ENCODE measurements around the gene CELA2B. TPM values are rescaled to one million over a fixed set of nuclear protein-coding genes. Genes with fewer than 3 reads are reported as not detected.
A peak's percentile ranks its signal among the peaks of the same experiment; 100 is the strongest.
"Not testable (repeated sequence)": the region's sequence is repeated elsewhere in the genome, so short reads cannot be mapped to it uniquely, and the experiment has no call there.

Gene CELA2B
- polyA plus RNA-seq, 3 donors: not detected

GRCh38 chr1:15463926-15464322 is 12.0 kb upstream of the CELA2B start:
- peak overlapping the region in 5 of 7 donors; percentile 41 to 85 (median 75) for H3K27ac Mint-ChIP-seq
- H3K9ac ChIP-seq (ENCODE audit: insufficient read depth, low read length, poor library complexity, severe bottlenecking); H3K79me2 ChIP-seq (ENCODE audit: insufficient read depth, low read length); H3K9me3 ChIP-seq (replicated peaks in 1 of 2; ENCODE audit: control insufficient read depth in 1 of 2, insufficient read depth in 1 of 2, low read length in 2 of 2); H3K36me3 ChIP-seq (replicated peaks in 1 of 2; ENCODE audit: control insufficient read depth in 1 of 2, insufficient read depth in 2 of 2, low read length in 2 of 2); H3K9me3 Mint-ChIP-seq; DNase-seq; H3K4me2 ChIP-seq (replicated peaks; ENCODE audit: extremely low read depth, low read length, poor library complexity, severe bottlenecking); H3K27ac ChIP-seq (ENCODE audit: low read depth in 1 of 2, low read length in 2 of 2); intact Hi-C loops (cut with micrococcal nuclease); H3K27me3 ChIP-seq (ENCODE audit: control insufficient read depth in 2 of 2, insufficient read depth in 2 of 2, low read length in 2 of 2); H3K4me3 ChIP-seq (replicated peaks in 1 of 3; ENCODE audit: low read depth in 2 of 3, low read length in 3 of 3); H3K27me3 Mint-ChIP-seq (ENCODE audit: low read depth in 3 of 3); H2AFZ ChIP-seq (ENCODE audit: insufficient read depth, low read depth, low read length, poor library complexity, severe bottlenecking); H3K36me3 Mint-ChIP-seq; H4K20me1 ChIP-seq (ENCODE audit: insufficient read depth, low read length); H3K4me3 Mint-ChIP-seq: not testable (repeated sequence)
- peaks cover 8 to 16% of the 10 kb centered on the region in 2 donors for H3K4me1 ChIP-seq (ENCODE audit: control insufficient read depth in 1 of 2, insufficient read depth in 2 of 2, low read length in 2 of 2)
- peaks cover 14% of the 10 kb centered on the region for H3K4me1 Mint-ChIP-seq
- no CpG with 5 or more reads among the region's 5 CpGs for WGBS (ENCODE audit: insufficient coverage)

- H3K4me3 Mint-ChIP-seq: no peak overlapping the region
- Histone ChIP-seq H3K36me3 (replicated peaks in 1 of 2; ENCODE audit: control insufficient read depth in 1 of 2, insufficient read depth in 2 of 2, low read length in 2 of 2) (no peaks in the 10 kb centered on the region), H3K4me2 (replicated peaks; ENCODE audit: extremely low read depth, low read length, poor library complexity, severe bottlenecking) (no peak overlapping the region), H3K27ac (ENCODE audit: low read depth in 1 of 2, low read length in 2 of 2) (no peak overlapping the region), H2AFZ (ENCODE audit: insufficient read depth, low read depth, low read length, poor library complexity, severe bottlenecking) (no peak overlapping the region), H3K27me3 (ENCODE audit: control insufficient read depth in 2 of 2, insufficient read depth in 2 of 2, low read length in 2 of 2) (no peaks in the 10 kb centered on the region), H3K4me1 (ENCODE audit: control insufficient read depth in 1 of 2, insufficient read depth in 2 of 2, low read length in 2 of 2) (peaks cover 8 to 16% of the 10 kb centered on the region in 2 donors), H3K79me2 (ENCODE audit: insufficient read depth, low read length) (no peaks in the 10 kb centered on the region), H3K4me3 (replicated peaks in 1 of 3; ENCODE audit: low read depth in 2 of 3, low read length in 3 of 3) (no peak overlapping the region), H3K9ac (ENCODE audit: insufficient read depth, low read length, poor library complexity, severe bottlenecking) (no peak overlapping the region), H3K9me3 (replicated peaks in 1 of 2; ENCODE audit: control insufficient read depth in 1 of 2, insufficient read depth in 1 of 2, low read length in 2 of 2) (no peaks in the 10 kb centered on the region), H4K20me1 (ENCODE audit: insufficient read depth, low read length) (no peaks in the 10 kb centered on the region)
- H3K27me3 Mint-ChIP-seq (ENCODE audit: low read depth in 3 of 3): peaks cover 0 to 5% (median 3%) of the 10 kb centered on the region in 3 donors
- no peaks in the 10 kb centered on the region for H3K36me3 Mint-ChIP-seq
- intact Hi-C loops (cut with micrococcal nuclease): no loop called here
- peak overlapping the region in 2 of 7 donors; percentile 19 to 74 for H3K27ac Mint-ChIP-seq
- peaks cover 0 to 1% (median 0%) of the 10 kb centered on the region in 7 donors for H3K9me3 Mint-ChIP-seq
- peak; percentile 18 to 77 (median 54) for DNase-seq
- TF ChIP-seq CTCF (IDR thresholded peaks at IDR 0.05): no peak
- H3K4me1 Mint-ChIP-seq: peaks cover 14% of the 10 kb centered on the region
- WGBS (ENCODE audit: insufficient coverage): 39% methylated on average over 6 of the region's 7 CpGs
Measured at GRCh38 chr1:15465674-15466073, 10.2 kb upstream of the CELA2B start.

- H3K9ac ChIP-seq (ENCODE audit: insufficient read depth, low read length, poor library complexity, severe bottlenecking); H3K27ac Mint-ChIP-seq; H3K9me3 Mint-ChIP-seq; H3K27ac ChIP-seq (ENCODE audit: low read depth in 1 of 2, low read length in 2 of 2); H2AFZ ChIP-seq (ENCODE audit: insufficient read depth, low read depth, low read length, poor library complexity, severe bottlenecking); H3K36me3 Mint-ChIP-seq; H3K27me3 ChIP-seq (ENCODE audit: control insufficient read depth in 2 of 2, insufficient read depth in 2 of 2, low read length in 2 of 2); H3K4me3 ChIP-seq (replicated peaks in 1 of 3; ENCODE audit: low read depth in 2 of 3, low read length in 3 of 3); H3K36me3 ChIP-seq (replicated peaks in 1 of 2; ENCODE audit: control insufficient read depth in 1 of 2, insufficient read depth in 2 of 2, low read length in 2 of 2); H3K9me3 ChIP-seq (replicated peaks in 1 of 2; ENCODE audit: control insufficient read depth in 1 of 2, insufficient read depth in 1 of 2, low read length in 2 of 2); DNase-seq; intact Hi-C loops (cut with micrococcal nuclease); H3K4me2 ChIP-seq (replicated peaks; ENCODE audit: extremely low read depth, low read length, poor library complexity, severe bottlenecking); H4K20me1 ChIP-seq (ENCODE audit: insufficient read depth, low read length); H3K79me2 ChIP-seq (ENCODE audit: insufficient read depth, low read length); H3K4me3 Mint-ChIP-seq; H3K27me3 Mint-ChIP-seq (ENCODE audit: low read depth in 3 of 3): not testable (repeated sequence)
- peaks cover 14% of the 10 kb centered on the region for H3K4me1 Mint-ChIP-seq
- peaks cover 8 to 16% of the 10 kb centered on the region in 2 donors for H3K4me1 ChIP-seq (ENCODE audit: control insufficient read depth in 1 of 2, insufficient read depth in 2 of 2, low read length in 2 of 2)
- WGBS (ENCODE audit: insufficient coverage): 99% methylated on average over 16 of the region's 22 CpGs
Measured at GRCh38 chr1:15466955-15467625, 8.8 kb upstream of the CELA2B start.
